NB4 (cell line): ENCODE measurements around the gene PNCK.
"Not testable (repeated sequence)": the region's sequence is repeated elsewhere in the genome, so short reads cannot be mapped to it uniquely, and the experiment has no call there.

Experiments
- DNase-seq: peaks from one replicate; pipeline ENCODE4 v3.0.0; 2010; ENCODE audit warnings: low read depth
- H3K4me3 ChIP-seq: one replicate; pipeline ENCODE4 v1.5.1; 2011; ENCODE audit warnings: mild to moderate bottlenecking, low read depth, low read length, moderate library complexity
- MYC ChIP-seq: IDR thresholded peaks from 2 replicates; pipeline ENCODE4 v1.6.1; 2011; ENCODE audit warnings: low read depth, low read length
- POLR2A ChIP-seq: IDR thresholded peaks from 2 replicates; pipeline ENCODE4 v1.6.1; 2011; ENCODE audit warnings: mild to moderate bottlenecking; ENCODE audit not compliant: insufficient read length; ENCODE audit errors: extremely low read depth
- TF ChIP-seq, protein P1 (sequence below): IDR thresholded peaks from 2 replicates; pipeline ENCODE4 v1.6.1; 2011; ENCODE audit warnings: low read depth, low read length
- TF ChIP-seq, protein P2 (sequence below): IDR thresholded peaks from one replicate; pipeline ENCODE4 v1.5.1; 2012; ENCODE audit warnings: low read depth, low read length

The PNCK gene

GRCh38 chrX:153714256-153714655 lies 40.6 kb upstream of the PNCK start:
- H3K4me3 ChIP-seq, result no peak overlapping the region
- no peak for DNase-seq
- TF ChIP-seq, protein P1, sequence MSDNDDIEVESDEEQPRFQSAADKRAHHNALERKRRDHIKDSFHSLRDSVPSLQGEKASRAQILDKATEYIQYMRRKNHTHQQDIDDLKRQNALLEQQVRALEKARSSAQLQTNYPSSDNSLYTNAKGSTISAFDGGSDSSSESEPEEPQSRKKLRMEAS, result no peak
- TF ChIP-seq, protein P2, sequence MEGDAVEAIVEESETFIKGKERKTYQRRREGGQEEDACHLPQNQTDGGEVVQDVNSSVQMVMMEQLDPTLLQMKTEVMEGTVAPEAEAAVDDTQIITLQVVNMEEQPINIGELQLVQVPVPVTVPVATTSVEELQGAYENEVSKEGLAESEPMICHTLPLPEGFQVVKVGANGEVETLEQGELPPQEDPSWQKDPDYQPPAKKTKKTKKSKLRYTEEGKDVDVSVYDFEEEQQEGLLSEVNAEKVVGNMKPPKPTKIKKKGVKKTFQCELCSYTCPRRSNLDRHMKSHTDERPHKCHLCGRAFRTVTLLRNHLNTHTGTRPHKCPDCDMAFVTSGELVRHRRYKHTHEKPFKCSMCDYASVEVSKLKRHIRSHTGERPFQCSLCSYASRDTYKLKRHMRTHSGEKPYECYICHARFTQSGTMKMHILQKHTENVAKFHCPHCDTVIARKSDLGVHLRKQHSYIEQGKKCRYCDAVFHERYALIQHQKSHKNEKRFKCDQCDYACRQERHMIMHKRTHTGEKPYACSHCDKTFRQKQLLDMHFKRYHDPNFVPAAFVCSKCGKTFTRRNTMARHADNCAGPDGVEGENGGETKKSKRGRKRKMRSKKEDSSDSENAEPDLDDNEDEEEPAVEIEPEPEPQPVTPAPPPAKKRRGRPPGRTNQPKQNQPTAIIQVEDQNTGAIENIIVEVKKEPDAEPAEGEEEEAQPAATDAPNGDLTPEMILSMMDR, result no peak
- TF ChIP-seq MYC, result no peak
- no peak for TF ChIP-seq POLR2A

DNA sequence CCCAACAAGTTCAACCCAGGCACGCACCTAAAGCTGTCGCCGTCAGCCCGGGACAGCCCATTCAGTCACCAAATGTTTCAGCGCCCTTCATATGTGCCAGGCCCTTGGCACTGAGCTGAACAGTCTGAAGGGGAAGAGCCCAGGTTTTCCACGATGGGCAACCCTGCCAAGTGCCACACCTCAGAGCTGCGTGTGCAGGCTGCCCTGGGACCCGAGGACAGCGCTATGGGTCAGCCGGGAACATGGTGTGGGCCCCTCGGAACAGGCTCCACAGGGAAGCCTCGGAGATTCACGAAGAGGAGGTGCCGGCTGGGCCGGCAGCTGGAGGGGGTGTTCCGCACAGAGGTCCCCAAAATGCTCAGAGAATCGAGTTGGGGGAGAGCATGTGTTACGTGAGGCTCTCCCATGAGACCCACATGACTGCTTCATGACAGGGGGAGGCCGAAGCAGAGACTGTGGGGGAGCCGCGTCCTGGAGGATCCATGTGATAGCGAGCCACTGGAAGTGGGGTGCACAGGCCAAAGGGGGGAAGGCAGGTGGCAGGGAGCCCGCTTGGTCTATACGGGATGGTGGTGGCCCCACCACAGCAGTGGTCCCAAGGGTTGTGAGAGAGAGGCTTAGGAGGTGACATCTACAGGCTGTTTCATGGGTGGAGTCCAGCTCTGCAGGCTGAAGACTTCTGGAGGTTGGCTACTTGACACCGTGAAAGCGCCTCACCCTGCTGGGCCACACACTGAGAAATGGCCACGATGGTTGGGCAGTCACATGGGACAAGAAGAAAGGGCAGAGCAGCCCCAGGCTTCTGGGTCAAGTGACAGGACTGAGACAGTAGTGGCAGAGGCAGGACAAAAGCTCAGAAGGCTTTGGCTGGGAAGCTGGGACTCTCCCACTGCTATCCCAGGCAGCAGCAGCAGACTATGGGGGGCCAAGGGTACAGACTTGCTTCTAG lies 36.4 kb upstream of the PNCK start:
- H3K4me3 ChIP-seq, result no peak overlapping the region
- TF ChIP-seq POLR2A, result no peak
- TF ChIP-seq, protein P2, result no peak
- TF ChIP-seq, protein P1, result no peak
- no peak for TF ChIP-seq MYC
- no peak for DNase-seq

DNA sequence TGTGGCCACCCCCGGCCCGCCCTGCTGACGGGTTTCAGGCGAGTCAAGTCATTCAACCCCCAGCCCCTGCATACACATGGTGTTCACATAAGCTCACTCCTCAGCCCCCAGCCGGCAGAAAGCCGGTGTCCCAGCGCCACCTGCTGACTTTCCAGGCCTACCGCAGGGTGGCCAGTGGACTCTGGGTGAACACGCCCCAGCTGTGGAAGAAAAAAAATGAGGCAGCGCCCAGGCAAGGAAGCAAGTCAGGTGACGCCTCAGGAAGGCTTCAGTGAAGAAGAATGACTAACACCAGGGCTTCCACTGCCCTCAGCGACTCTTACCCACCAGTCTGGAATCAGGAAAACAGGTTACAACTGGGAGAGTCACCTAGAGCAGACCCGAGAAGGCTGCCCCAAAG lies 34.8 kb upstream of the PNCK start:
- H3K4me3 ChIP-seq, result no peak overlapping the region
- TF ChIP-seq POLR2A, result no peak
- TF ChIP-seq, protein P2, result peak; percentile 47
- TF ChIP-seq, protein P1, result no peak
- DNase-seq, result peak; percentile 65

GRCh38 chrX:153707406-153707805 lies 33.8 kb upstream of the PNCK start:
- DNase-seq, result no peak
- TF ChIP-seq, protein P2, result no peak
- TF ChIP-seq MYC, result no peak
- TF ChIP-seq, protein P1, result no peak
- TF ChIP-seq POLR2A, result no peak
- no peak overlapping the region for H3K4me3 ChIP-seq

GRCh38 chrX:153706799-153707198 lies 33.2 kb upstream of the PNCK start:
- H3K4me3 ChIP-seq, result no peak overlapping the region
- no peak for TF ChIP-seq MYC
- TF ChIP-seq, protein P1, result no peak
- no peak for TF ChIP-seq POLR2A
- TF ChIP-seq, protein P2, result no peak
- no peak for DNase-seq

DNA sequence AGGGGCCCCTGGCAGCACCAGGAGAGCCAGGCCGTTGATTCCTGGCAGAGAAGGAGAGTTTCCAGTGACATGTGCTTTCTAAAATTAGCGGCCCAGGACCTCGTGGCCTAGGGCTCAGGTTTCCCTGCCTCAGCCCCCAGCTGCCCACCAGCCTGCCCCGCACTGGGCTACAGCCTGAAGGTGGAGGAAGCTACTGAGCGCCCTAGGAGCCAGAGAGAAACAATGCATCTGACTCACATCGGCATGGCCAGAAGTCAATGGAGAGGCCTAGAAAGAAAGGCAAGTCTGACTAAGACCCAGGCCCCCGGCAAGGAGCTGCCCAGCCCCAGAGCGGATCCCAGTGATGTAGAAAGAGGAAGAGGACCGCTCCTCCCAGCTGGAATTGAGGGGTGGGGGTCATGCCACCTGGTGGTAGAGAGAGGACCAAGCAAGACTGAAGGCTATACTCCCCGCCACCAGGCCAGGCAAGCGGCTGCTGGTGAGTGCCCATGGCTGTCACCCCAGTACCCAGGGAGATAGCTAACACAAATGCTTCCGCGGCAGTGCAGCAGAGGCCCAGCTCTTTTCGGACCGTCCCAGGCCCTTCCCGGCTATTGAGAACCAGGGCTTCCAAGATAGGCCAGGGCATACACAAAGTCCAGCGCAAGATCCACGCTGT lies 31.9 kb upstream of the PNCK start:
- DNase-seq, H3K4me3 ChIP-seq: not testable (repeated sequence)

DNA sequence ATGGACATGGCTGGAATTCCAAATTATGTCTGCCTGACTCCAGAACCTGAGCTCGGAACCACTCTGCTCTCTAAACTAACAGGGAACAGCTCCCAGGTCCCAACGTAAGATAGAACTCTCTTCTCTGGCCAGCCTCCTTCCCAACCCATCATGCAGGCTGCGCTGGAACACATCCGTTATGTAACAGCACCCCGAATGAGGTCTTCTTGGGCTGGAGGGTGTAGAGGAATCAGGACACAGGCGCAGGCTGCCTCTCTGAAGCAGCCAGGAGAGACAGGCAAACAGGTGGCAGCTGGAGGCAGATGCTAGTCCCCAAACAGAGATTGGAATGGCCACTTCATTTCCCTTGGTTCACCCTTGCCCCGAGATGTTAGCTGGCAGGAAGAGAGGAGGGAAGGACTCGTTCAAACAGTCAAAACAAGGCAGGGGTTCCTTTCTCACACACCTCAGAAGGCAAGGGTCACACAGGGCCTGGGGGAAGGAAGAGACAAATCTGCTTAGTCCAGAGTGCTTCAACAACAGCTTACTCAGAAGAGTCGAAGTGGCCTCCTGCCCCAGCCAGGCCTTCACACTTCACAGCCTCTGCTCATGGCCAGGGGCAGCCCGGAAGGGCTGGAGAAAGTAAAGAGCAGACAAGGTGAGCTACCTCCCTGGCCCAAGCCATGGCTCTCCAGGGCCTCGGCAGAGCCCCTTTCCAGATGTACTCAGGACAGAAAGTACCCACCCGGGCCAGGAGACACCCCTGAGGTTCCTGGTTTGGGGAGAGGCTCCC lies 31.2 kb upstream of the PNCK start:
- not testable (repeated sequence) for H3K4me3 ChIP-seq, DNase-seq
